RPMI7951 (cell line): ENCODE data around the gene LRP1B. TPM values are rescaled to one million over a fixed set of nuclear protein-coding genes. Genes with fewer than 3 reads are reported as not detected.

Experiments used
- DNase-seq: peaks from one replicate; pipeline ENCODE4 v3.0.0-alpha.2; 2012; ENCODE audit warnings: low read depth
- total RNA-seq: library from RNA; depleted of rRNA; stranded (reverse); fragments of >200 nt; shearing (Covaris generic); gene quantifications from 2 replicates; pipeline ENCODE4 v1.2.3, GENCODE V29; 2014

The LRP1B gene
- total RNA-seq, 1 experiment from 2014 or later: not detected

DNA sequence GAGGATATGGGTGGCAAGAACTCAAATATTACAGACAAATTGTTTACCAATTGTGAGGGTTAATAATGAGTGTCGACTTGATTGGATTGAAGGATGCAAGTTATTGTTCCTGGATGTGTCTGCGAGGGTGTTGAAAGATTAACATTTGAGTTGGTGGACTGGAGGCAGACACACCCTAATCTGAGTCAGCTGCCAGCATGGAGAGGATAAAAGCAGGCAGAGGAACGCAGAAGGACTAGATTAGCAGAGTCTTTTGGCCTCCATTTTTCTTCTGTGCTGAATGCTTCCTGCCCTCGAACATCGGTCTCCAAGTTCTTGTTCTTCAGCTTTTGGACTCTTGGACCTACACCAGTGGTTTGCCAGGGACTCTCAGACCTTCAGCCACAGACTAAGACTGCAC, 1503.7 kb downstream of the LRP1B start:
- DNase-seq: no peak

DNA sequence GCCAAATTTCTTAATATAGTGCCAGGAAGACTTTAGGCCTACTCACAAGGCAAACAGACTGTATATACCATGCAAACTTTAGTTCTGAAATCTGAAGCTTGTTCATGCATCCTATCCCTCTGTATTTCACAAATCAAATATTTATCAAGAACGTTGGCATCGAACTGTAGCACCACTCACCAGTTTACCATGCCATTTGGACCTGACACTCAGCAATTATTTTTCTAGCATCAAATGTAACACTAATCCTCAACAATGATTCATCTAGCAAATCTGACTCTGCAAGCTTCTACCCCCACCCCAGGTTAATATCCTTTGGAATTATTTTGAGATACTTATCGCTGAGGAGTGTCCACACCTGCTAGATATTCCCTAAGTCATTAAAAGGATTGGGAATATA, 1506.6 kb downstream of the LRP1B start:
- no peak for DNase-seq

DNA sequence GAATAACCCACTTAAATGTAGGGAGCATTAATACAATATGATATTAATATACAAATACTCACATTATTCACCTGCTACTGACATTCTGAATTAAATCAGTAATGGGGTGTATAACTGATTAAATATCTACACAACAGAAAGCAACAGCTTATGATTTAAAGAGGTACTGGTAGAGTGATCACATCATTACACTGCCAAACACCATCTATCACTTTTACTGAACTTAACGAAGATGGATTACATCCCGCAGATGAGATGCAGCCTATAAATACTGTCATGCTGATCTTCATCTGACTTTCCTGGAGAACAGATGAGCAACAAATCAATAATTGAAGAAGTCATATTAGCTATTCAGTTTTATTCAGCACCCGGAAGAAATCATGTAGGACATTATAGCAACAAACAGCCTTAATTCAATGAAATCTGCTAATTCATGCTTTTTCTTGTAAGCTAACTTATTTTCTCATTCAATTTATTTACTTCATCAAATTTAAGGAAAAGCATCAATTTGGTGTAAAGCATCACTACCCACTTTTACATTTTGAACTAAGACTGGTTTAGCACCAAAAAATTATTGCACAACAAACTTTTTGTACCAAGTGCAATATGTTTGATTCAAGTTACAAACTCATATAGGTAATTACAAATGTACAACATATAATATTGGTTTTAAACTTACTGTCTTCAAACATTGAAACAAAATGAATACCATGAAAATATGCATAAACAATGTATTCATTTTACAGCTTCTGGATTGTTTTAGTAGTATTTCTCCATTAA, 1509.0 kb downstream of the LRP1B start:
- no peak for DNase-seq

- DNase-seq: no peak
These were observed 1526.0 kb downstream of the LRP1B start for GRCh38 chr2:140604788-140605187.

DNA sequence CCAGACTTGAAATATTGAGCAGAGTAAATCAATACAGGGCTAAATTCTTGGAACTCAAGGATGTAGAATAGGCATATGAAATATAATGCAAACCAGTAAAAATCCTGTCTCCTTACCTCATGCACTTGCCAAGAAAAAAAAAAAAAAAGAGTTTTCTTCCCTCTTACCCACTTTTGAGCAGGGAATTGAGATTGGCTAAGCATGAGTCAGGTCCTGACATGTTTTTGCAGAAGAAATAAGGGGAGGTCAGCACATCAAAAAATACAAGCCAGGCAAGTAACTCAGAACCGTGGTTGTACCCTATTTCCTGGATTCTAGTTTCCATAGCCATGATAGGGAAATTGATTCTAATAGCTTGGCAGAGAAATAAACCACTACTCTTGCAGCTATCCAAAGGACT, 1526.7 kb downstream of the LRP1B start:
- DNase-seq: no peak

DNA sequence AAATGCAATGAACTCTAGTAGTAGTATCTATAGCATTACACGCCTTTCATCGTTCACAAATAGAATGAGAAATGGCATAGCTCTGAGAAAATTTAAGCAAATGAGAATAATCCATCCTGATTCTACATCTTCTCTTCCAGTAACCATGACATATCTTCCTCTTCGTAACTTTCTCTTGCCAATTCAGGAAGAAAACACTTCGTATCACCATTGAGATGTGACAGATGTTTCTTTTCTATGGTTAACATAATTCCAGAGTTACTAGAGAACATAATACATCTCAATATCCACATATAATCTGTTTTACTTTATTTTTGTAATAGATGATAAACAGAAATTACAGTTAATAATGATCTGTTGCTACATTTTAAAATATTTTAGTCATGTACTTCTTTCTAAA, 1527.4 kb downstream of the LRP1B start:
- no peak for DNase-seq

GRCh38 chr2:140601801-140602200, 1529.0 kb downstream of the LRP1B start:
- DNase-seq: no peak

DNA sequence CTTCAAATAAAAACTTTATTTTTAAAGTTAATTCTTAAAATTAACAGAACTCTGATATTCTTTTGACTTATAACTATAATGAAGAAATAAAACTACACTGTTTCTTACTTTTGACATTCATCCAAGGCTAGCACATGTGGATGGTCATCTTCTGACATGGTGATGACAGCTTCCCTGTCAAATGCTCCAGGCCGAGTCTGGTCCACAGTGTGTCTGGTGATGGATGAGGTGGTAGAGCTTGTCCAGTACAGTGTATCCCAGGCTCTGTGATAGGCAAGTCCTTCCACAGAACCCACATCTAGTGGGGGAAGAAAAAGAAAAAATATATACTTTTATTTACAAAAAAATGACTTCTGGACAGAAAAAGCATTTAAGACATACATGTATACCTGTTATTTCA, 1529.5 kb downstream of the LRP1B start:
- no peak for DNase-seq

DNA sequence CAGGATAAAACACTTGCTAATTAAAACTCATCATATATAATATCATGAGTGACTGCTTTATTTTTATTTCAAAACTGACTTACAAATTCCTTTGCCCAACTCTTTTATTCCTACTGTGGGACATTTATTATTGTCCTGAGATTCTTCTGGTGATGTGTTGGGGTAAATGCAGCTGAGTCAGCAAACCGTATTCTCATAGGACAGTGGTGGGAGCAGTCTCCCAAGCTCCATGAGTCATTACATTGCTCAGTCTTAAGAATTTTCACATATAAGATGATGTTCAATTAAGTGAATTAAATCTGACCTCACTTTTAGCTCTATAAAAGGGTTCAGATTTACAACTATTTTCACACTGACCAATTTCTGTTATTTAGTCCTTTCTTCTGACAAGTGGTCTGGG, 1530.7 kb downstream of the LRP1B start:
- no peak for DNase-seq

DNA sequence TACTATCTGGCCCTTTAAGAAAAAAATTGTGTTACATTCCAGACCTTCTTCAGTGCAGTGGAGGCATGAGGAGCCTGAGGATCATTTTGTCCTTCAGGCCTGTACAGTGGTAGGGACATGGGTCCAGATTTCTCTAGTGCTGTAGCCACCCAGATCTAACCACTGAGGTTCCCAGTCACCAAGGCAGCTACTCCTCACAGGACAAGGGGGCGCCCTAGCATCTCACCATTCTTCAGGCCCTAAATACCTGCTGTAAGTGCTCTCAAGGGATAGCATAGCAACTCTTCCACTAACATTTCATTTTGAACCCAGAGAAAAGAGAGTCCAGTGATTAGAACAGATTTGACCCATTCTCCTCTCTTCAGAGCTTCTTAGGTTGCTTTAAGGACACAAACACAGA, 1533.0 kb downstream of the LRP1B start:
- no peak for DNase-seq

GRCh38 chr2:140597205-140597604, 1533.6 kb downstream of the LRP1B start:
- no peak for DNase-seq

- DNase-seq: no peak
These were observed 1534.4 kb downstream of the LRP1B start for GRCh38 chr2:140596447-140596846.

GRCh38 chr2:140595107-140595506, 1535.7 kb downstream of the LRP1B start:
- no peak for DNase-seq

- DNase-seq: no peak
These were observed 1537.7 kb downstream of the LRP1B start for GRCh38 chr2:140593132-140593531.

DNA sequence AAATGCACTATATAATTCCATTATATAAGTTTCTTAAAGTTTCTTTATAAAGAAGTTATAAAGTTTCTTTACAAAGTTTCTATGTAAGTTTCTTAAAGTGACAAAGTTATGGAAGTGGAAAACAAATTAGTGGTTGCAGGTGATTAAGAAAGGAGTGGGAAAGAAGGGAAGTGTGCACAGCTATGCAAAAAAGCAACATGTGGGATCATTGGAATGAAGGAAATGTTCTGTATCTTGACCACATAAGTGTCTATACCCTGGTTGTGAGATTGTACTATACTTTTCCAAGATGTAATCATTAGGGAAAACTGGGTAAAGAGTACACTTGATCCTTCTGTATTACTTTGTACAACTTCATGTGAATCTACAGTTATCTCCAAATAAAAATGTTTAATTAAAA, 1541.1 kb downstream of the LRP1B start:
- DNase-seq: no peak

- DNase-seq: no peak
These were observed 1541.5 kb downstream of the LRP1B start for GRCh38 chr2:140589273-140589672.

GRCh38 chr2:140586379-140586778, 1544.4 kb downstream of the LRP1B start:
- peak; percentile 4 for DNase-seq

DNA sequence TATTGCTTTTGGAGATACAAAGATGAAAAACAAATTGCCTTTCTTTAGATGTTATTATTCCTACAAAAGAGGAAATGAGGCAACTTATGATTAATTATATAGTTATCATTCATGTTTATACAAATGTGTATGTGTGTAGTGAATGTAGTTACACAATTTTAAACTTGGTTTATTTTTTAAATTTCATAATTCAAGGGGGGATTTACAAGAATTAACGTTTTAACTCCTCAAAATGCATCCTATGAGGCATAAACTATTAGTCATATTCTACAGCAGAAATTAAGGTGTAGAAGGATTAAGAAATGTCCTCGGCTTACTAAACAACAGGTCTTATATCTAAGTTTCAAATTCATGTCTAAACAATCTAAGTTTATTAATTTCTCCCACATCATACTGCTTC, 1545.8 kb downstream of the LRP1B start:
- no peak for DNase-seq

DNA sequence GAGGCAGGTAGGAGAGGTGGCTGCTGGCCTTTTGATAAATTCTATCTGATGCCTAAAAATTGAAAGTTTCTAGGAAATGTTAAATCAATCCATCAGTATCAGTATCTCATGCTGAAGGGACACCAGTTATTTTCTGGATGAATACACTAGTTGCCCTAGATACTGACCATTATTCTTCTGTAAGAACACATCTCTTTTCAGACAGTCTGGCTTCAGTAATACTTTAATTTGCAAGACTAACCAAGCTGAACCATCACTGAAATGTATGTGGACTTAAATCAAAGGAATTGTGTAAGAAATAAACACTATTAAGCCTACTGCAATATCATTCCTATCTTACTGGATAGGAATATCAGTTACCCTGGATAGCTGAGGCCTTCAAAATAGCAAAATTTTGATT, 1546.3 kb downstream of the LRP1B start:
- no peak for DNase-seq

GRCh38 chr2:140580532-140581151, 1550.2 kb downstream of the LRP1B start:
- DNase-seq: no peak

DNA sequence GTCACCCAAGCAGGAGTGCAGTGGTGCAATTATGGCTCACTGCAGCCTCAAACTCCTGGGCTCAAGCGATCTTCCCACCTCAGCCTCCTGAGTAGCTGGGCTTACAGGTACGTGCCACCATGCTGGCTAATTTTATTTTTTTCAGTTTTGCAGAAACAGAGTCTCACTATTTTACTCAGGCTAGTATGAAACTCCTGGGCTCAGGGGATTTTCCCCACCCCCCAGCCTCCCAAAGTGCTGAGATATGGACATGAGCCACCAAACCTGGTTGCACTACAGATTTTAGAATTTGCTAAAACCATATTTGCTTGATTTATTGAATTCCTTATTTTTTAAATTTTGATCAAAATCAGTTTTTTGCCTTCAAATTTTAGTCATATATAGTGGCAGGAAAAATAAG, 1553.4 kb downstream of the LRP1B start:
- DNase-seq: no peak

DNA sequence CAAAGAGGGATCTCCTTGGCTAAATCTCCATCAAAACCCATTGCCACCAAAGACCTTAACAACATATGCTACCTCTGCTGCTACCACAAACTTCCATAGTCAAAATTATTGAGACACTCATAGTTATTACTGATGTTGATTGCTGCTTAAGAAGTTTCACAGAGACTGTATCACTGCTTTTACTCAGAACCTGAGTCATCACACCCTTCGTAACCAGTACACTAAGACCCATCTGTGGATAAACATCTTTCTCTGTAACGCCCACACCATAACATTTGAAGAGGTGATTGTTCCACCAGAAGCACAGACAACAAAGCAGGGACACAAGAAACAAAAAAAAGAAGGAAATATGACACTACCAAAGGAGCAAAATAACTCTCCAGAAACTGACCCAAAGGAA, 1563.1 kb downstream of the LRP1B start:
- no peak for DNase-seq

DNA sequence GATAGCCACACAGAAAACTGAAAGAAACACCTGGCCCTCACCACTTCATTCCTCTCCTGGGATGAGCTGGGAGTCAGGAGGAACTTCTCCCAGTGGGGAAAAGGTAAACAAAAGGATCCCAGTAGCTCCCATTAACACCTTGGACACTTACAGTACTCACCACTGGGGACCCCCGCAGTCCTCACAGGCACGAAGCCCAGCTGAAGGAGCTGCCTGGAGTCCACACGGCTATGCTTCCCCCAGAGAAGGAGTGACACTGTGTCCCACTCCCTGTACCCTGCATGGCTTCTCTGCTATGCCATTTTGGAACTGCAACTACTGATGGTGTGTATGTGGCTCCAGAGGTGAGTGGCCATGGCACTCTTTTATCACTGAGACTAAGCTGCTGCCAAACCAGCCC, 1565.1 kb downstream of the LRP1B start:
- DNase-seq: no peak

DNA sequence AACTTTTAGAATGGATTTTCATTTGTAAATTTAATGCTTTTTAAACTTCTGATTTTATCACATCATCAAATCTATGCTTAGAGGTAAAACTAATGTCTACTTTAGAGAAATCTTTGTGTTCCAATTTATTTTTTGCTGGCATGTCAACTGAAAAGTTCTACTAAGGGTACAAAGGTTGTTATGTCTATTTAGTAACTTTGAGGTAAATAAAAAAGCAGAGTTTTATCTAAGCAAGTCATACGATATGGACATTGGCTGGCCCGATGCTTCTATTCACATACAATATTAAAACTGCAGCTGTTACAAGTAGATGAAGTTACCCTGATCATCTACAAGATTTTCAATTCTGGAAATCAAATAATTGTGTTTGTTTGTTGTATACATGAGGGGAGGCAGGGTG, 1575.1 kb downstream of the LRP1B start:
- DNase-seq: no peak
